ENCODE results near the gene MTCP1. TPM values are rescaled to one million over a fixed set of nuclear protein-coding genes. Genes with fewer than 3 reads are reported as not detected.

The MTCP1 gene
- total RNA-seq, 1 donor from 2014 or later, result 24.4 TPM

GRCh38 chrX:155046129-155046810 is 24.7 kb downstream of the MTCP1 start:
- no peak overlapping the region for H3K4me3 Mint-ChIP-seq (ENCODE audit: unreplicated experiment)
- no peaks in the 10 kb centered on the region for H3K9me3 Mint-ChIP-seq (ENCODE audit: unreplicated experiment)
- TF ChIP-seq, protein P1, sequence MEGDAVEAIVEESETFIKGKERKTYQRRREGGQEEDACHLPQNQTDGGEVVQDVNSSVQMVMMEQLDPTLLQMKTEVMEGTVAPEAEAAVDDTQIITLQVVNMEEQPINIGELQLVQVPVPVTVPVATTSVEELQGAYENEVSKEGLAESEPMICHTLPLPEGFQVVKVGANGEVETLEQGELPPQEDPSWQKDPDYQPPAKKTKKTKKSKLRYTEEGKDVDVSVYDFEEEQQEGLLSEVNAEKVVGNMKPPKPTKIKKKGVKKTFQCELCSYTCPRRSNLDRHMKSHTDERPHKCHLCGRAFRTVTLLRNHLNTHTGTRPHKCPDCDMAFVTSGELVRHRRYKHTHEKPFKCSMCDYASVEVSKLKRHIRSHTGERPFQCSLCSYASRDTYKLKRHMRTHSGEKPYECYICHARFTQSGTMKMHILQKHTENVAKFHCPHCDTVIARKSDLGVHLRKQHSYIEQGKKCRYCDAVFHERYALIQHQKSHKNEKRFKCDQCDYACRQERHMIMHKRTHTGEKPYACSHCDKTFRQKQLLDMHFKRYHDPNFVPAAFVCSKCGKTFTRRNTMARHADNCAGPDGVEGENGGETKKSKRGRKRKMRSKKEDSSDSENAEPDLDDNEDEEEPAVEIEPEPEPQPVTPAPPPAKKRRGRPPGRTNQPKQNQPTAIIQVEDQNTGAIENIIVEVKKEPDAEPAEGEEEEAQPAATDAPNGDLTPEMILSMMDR (IDR thresholded peaks at IDR 0.05), result no peak
- H3K27ac Mint-ChIP-seq (ENCODE audit: unreplicated experiment), result no peak overlapping the region
- H3K36me3 Mint-ChIP-seq (ENCODE audit: unreplicated experiment), result peaks cover 5% of the 10 kb centered on the region
- no peak for DNase-seq (ENCODE audit: extremely low spot score, unreplicated experiment)
- H3K27me3 Mint-ChIP-seq (ENCODE audit: unreplicated experiment), result no peaks in the 10 kb centered on the region
- no peaks in the 10 kb centered on the region for H3K4me1 Mint-ChIP-seq (ENCODE audit: unreplicated experiment)

GRCh38 chrX:155035688-155036087 is 35.2 kb downstream of the MTCP1 start:
- TF ChIP-seq, protein P1 (IDR thresholded peaks at IDR 0.05), result no peak
- peaks cover 30% of the 10 kb centered on the region for H3K9me3 Mint-ChIP-seq (ENCODE audit: unreplicated experiment)

GRCh38 chrX:155031657-155032056 is 39.3 kb downstream of the MTCP1 start:
- Mint-ChIP-seq H3K4me1 (ENCODE audit: unreplicated experiment) (peaks cover 10% of the 10 kb centered on the region), H3K27me3 (ENCODE audit: unreplicated experiment) (no peaks in the 10 kb centered on the region), H3K27ac (ENCODE audit: unreplicated experiment) (no peak overlapping the region), H3K36me3 (ENCODE audit: unreplicated experiment) (peaks cover 15% of the 10 kb centered on the region), H3K9me3 (ENCODE audit: unreplicated experiment) (peaks cover 8% of the 10 kb centered on the region), H3K4me3 (ENCODE audit: unreplicated experiment) (no peak overlapping the region)
- TF ChIP-seq, protein P1 (IDR thresholded peaks at IDR 0.05), result no peak
- DNase-seq (ENCODE audit: extremely low spot score, unreplicated experiment), result no peak

More at GRCh38 chrX:155035688-155036087, 35.2 kb downstream of the MTCP1 start:
- H3K4me3 Mint-ChIP-seq (ENCODE audit: unreplicated experiment), result no peak overlapping the region
- no peak overlapping the region for H3K27ac Mint-ChIP-seq (ENCODE audit: unreplicated experiment)
- H3K36me3 Mint-ChIP-seq (ENCODE audit: unreplicated experiment), result peaks cover 35% of the 10 kb centered on the region
- H3K27me3 Mint-ChIP-seq (ENCODE audit: unreplicated experiment), result no peaks in the 10 kb centered on the region
- H3K4me1 Mint-ChIP-seq (ENCODE audit: unreplicated experiment), result no peaks in the 10 kb centered on the region
- no peak for DNase-seq (ENCODE audit: extremely low spot score, unreplicated experiment)

DNA sequence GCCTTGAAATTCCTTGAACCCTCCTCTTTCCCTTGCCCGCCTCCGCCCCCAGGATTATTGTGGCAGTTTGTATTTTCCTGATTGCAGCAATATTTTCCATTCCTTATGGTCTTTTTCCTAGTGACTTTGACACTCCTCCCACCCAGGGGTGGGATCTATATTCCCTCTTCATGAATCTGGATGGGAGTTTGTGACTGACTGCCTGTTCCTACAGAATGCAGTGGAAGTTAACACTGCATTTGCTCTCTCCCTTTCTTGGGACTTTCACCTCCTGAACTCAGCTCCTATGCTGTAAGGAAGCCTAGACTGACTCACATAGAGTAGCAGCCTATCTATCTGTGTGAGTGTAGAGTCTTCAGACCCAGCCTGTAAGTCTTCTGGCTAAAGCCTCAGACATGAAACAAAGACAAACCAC is 42.1 kb downstream of the MTCP1 start:
- peaks cover 11% of the 10 kb centered on the region for H3K4me1 Mint-ChIP-seq (ENCODE audit: unreplicated experiment)
- peak overlapping the region; percentile 53 for H3K27ac Mint-ChIP-seq (ENCODE audit: unreplicated experiment)
- TF ChIP-seq, protein P1 (IDR thresholded peaks at IDR 0.05), result no peak
- DNase-seq (ENCODE audit: extremely low spot score, unreplicated experiment), result no peak
- H3K9me3 Mint-ChIP-seq (ENCODE audit: unreplicated experiment), result no peaks in the 10 kb centered on the region
- no peaks in the 10 kb centered on the region for H3K27me3 Mint-ChIP-seq (ENCODE audit: unreplicated experiment)
- H3K4me3 Mint-ChIP-seq (ENCODE audit: unreplicated experiment), result no peak overlapping the region
- H3K36me3 Mint-ChIP-seq (ENCODE audit: unreplicated experiment), result no peaks in the 10 kb centered on the region

GRCh38 chrX:155028129-155028528 is 42.8 kb downstream of the MTCP1 start:
- Mint-ChIP-seq H3K9me3 (ENCODE audit: unreplicated experiment) (no peaks in the 10 kb centered on the region), H3K27ac (ENCODE audit: unreplicated experiment) (peak overlapping the region; percentile 93), H3K4me3 (ENCODE audit: unreplicated experiment) (peak overlapping the region; percentile 81), H3K36me3 (ENCODE audit: unreplicated experiment) (no peaks in the 10 kb centered on the region), H3K27me3 (ENCODE audit: unreplicated experiment) (no peaks in the 10 kb centered on the region), H3K4me1 (ENCODE audit: unreplicated experiment) (peaks cover 11% of the 10 kb centered on the region)
- TF ChIP-seq, protein P1 (IDR thresholded peaks at IDR 0.05), result no peak
- no peak for DNase-seq (ENCODE audit: extremely low spot score, unreplicated experiment)
